ENCODE measurements around the gene NBEA. TPM values are rescaled to one million over a fixed set of nuclear protein-coding genes. Genes with fewer than 3 reads are reported as not detected.

Gene NBEA
- total RNA-seq, 1 experiment from 2014 or later: 3.3 TPM

GRCh38 chr13:35474496-35475211, 532.6 kb downstream of the NBEA start:
- no peak for DNase-seq (ENCODE audit: low read depth, low spot score)

GRCh38 chr13:35475212-35475959, 533.3 kb downstream of the NBEA start:
- Histone ChIP-seq H3K9me3 (ENCODE audit: control insufficient read depth, insufficient read depth, low read depth, low read length) (no peaks in the 10 kb centered on the region), H3K27me3 (ENCODE audit: control insufficient read depth, insufficient read depth, low read length) (no peaks in the 10 kb centered on the region), H3K27ac (ENCODE audit: low read length) (no peak overlapping the region), H3K36me3 (ENCODE audit: control insufficient read depth, insufficient read depth, low read length) (no peaks in the 10 kb centered on the region), H3K4me3 (ENCODE audit: low read depth in 2 of 2, low read length in 2 of 2) (peak overlapping the region in 1 of 2 experiments; percentile 39; a peak in 1 of 4 replicates), H3K4me1 (ENCODE audit: control insufficient read depth, insufficient read depth, low read length) (no peaks in the 10 kb centered on the region)
- TF ChIP-seq REST (IDR thresholded peaks at IDR 0.05; ENCODE audit: insufficient read depth in 1 of 2, low read depth in 2 of 2, low read length in 1 of 2): no peak
- no peak for TF ChIP-seq TCF7L2 (IDR thresholded peaks at IDR 0.05; ENCODE audit: low read depth, low read length)
- no peak for TF ChIP-seq POLR2AphosphoS5 (IDR thresholded peaks at IDR 0.05; ENCODE audit: low read depth, low read length)
- TF ChIP-seq SIN3A (IDR thresholded peaks at IDR 0.05; ENCODE audit: borderline replicate concordance, insufficient read depth, low read depth, low read length): no peak
- TF ChIP-seq, protein P1, sequence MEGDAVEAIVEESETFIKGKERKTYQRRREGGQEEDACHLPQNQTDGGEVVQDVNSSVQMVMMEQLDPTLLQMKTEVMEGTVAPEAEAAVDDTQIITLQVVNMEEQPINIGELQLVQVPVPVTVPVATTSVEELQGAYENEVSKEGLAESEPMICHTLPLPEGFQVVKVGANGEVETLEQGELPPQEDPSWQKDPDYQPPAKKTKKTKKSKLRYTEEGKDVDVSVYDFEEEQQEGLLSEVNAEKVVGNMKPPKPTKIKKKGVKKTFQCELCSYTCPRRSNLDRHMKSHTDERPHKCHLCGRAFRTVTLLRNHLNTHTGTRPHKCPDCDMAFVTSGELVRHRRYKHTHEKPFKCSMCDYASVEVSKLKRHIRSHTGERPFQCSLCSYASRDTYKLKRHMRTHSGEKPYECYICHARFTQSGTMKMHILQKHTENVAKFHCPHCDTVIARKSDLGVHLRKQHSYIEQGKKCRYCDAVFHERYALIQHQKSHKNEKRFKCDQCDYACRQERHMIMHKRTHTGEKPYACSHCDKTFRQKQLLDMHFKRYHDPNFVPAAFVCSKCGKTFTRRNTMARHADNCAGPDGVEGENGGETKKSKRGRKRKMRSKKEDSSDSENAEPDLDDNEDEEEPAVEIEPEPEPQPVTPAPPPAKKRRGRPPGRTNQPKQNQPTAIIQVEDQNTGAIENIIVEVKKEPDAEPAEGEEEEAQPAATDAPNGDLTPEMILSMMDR (IDR thresholded peaks at IDR 0.05): no peak
- ChIA-PET POLR2A (no interaction called here), CTCF (no interaction called here)
- ATAC-seq (no peak), DNase-seq (ENCODE audit: low read depth, low spot score) (no peak)
- in situ Hi-C loops (cut with HindIII; ENCODE audit: low pct_unique_long_range_greater_than_20kb, low sequenced_read_pairs) (no loop called here), intact Hi-C loops (cut with micrococcal nuclease; ENCODE audit: unreplicated experiment) (no loop called here)
- no TSS peak for BruUV-seq (replicated peaks)

More at GRCh38 chr13:35474496-35475211, 532.6 kb downstream of the NBEA start:
- no peak for ATAC-seq
- no peaks in the 10 kb centered on the region for H3K4me1 ChIP-seq (ENCODE audit: control insufficient read depth, insufficient read depth, low read length)
- no peak overlapping the region for H3K27ac ChIP-seq (ENCODE audit: low read length)
- in situ Hi-C loops (cut with HindIII; ENCODE audit: low pct_unique_long_range_greater_than_20kb, low sequenced_read_pairs): no loop called here
- no peaks in the 10 kb centered on the region for H3K36me3 ChIP-seq (ENCODE audit: control insufficient read depth, insufficient read depth, low read length)
- ChIA-PET CTCF (no interaction called here), POLR2A (no interaction called here)
- BruUV-seq (replicated peaks): no TSS peak
- no peaks in the 10 kb centered on the region for H3K27me3 ChIP-seq (ENCODE audit: control insufficient read depth, insufficient read depth, low read length)
- H3K4me3 ChIP-seq (ENCODE audit: low read depth in 2 of 2, low read length in 2 of 2): peak overlapping the region in 1 of 2 experiments; percentile 39; a peak in 1 of 4 replicates
- TF ChIP-seq SIN3A (IDR thresholded peaks at IDR 0.05; ENCODE audit: borderline replicate concordance, insufficient read depth, low read depth, low read length) (no peak), TCF7L2 (IDR thresholded peaks at IDR 0.05; ENCODE audit: low read depth, low read length) (no peak), REST (IDR thresholded peaks at IDR 0.05; ENCODE audit: insufficient read depth in 1 of 2, low read depth in 2 of 2, low read length in 1 of 2) (no peak), POLR2AphosphoS5 (IDR thresholded peaks at IDR 0.05; ENCODE audit: low read depth, low read length) (no peak)
- TF ChIP-seq, protein P1 (IDR thresholded peaks at IDR 0.05): no peak
- H3K9me3 ChIP-seq (ENCODE audit: control insufficient read depth, insufficient read depth, low read depth, low read length): no peaks in the 10 kb centered on the region
- intact Hi-C loops (cut with micrococcal nuclease; ENCODE audit: unreplicated experiment): no loop called here
